SK-N-SH (cell line): ENCODE results near the gene CEP70. TPM values are rescaled to one million over a fixed set of nuclear protein-coding genes. Genes with fewer than 3 reads are reported as not detected.

Experiments used
- CTCF ChIA-PET: fragments of 300-600, 350-600 bp; formaldehyde crosslinking; extraction: SDS; loops from one replicate; lab custom pipeline; 2021; lab: Yijun Ruan, JAX
- POLR2A ChIA-PET: fragments of 350-600 bp; sonication (Branson Sonifier 250); formaldehyde crosslinking; extraction: SDS; loops from one replicate; lab custom pipeline; 2020; ENCODE audit warnings: antibody characterized with exemption, inconsistent platforms; lab: Yijun Ruan, JAX
- DNase-seq: peaks from one replicate; pipeline ENCODE4 v3.0.0; 2012
- H2AFZ ChIP-seq: fragments of 200-600 bp; sonication (generic); 2 replicates; pipeline ENCODE4 v1.8.1; 2016; ENCODE audit warnings: antibody characterized with exemption, mild to moderate bottlenecking, low read depth
- H3F3A ChIP-seq: fragments of 200-600 bp; sonication (generic); replicated peaks from 2 replicates; pipeline ENCODE3; 2016; ENCODE audit warnings: antibody characterized with exemption, mild to moderate bottlenecking; ENCODE audit not compliant: insufficient read depth
- H3K27ac ChIP-seq, 2 experiments: fragments of 200-500 bp in 1 of 2; fragments of 200-600 bp in 1 of 2; sonication (Bioruptor generic) in 1 of 2; sonication (generic), shearing (Covaris generic) in 1 of 2; 2 replicates each; pipeline versions ENCODE4 v1.5.1 to v1.6.1; 2014 to 2016; ENCODE audit warnings: low read depth in 2 of 2, inconsistent platforms in 1 of 2, low read length in 1 of 2, mild to moderate bottlenecking in 1 of 2, mixed read lengths in 1 of 2
- H3K27me3 ChIP-seq: fragments of 200-600 bp; sonication (generic), shearing (Covaris generic); 2 replicates; pipeline ENCODE4 v1.6.1; 2016; ENCODE audit warnings: mixed run types; ENCODE audit not compliant: insufficient read depth
- H3K36me3 ChIP-seq, 2 experiments: fragments of 200-500 bp in 1 of 2; fragments of 200-600 bp in 1 of 2; sonication (Bioruptor generic) in 1 of 2; sonication (generic) in 1 of 2; replicated peaks in 1 of 2; 2 replicates each; pipeline versions ENCODE3 to v1.5.1; 2014 to 2016; ENCODE audit warnings: low read length in 1 of 2, mild to moderate bottlenecking in 1 of 2; ENCODE audit not compliant: insufficient read depth in 2 of 2, control insufficient read depth in 1 of 2
- H3K4me1 ChIP-seq, 2 experiments: fragments of 200-500 bp in 1 of 2; fragments of 200-600 bp in 1 of 2; sonication (Bioruptor generic) in 1 of 2; sonication (generic), shearing (Covaris generic) in 1 of 2; 2 replicates each; pipeline versions ENCODE4 v1.5.1 to v1.6.1; 2014 to 2016; ENCODE audit warnings: low read depth in 1 of 2, low read length in 1 of 2, mixed run types in 1 of 2; ENCODE audit not compliant: insufficient read depth in 2 of 2, control insufficient read depth in 1 of 2
- H3K4me2 ChIP-seq: fragments of 200-600 bp; sonication (generic), shearing (Covaris generic); 2 replicates; pipeline ENCODE4 v1.6.1; 2017; ENCODE audit warnings: mixed run types
- H3K4me3 ChIP-seq, 2 experiments: fragments of 200-500 bp in 1 of 2; fragments of 200-600 bp in 1 of 2; sonication (Bioruptor generic) in 1 of 2; sonication (generic), shearing (Covaris generic) in 1 of 2; 2 replicates each; pipeline versions ENCODE4 v1.5.1 to v1.8.1; 2014 to 2016; ENCODE audit warnings: low read depth in 2 of 2, inconsistent platforms in 1 of 2, low read length in 1 of 2, mild to moderate bottlenecking in 1 of 2, mixed read lengths in 1 of 2, moderate library complexity in 1 of 2
- H3K79me2 ChIP-seq: fragments of 200-600 bp; sonication (generic); 2 replicates; pipeline ENCODE4 v1.8.1; 2017; ENCODE audit warnings: mild to moderate bottlenecking; ENCODE audit not compliant: insufficient read depth
- H3K9ac ChIP-seq: fragments of 200-600 bp; sonication (generic); 2 replicates; pipeline ENCODE4 v1.6.1; 2017; ENCODE audit warnings: mixed run types
- H3K9me2 ChIP-seq: fragments of 200-600 bp; sonication (generic); 2 replicates; pipeline ENCODE4 v1.6.1; 2017; ENCODE audit warnings: mixed run types
- H3K9me3 ChIP-seq: fragments of 200-600 bp; sonication (generic); 2 replicates; pipeline ENCODE4 v1.6.1; 2017; ENCODE audit warnings: mixed run types, mild to moderate bottlenecking, moderate library complexity
- H4K20me1 ChIP-seq: fragments of 200-600 bp; sonication (generic); 2 replicates; pipeline ENCODE4 v1.6.1; 2017; ENCODE audit warnings: mild to moderate bottlenecking, mixed run types; ENCODE audit not compliant: insufficient read depth
- ELF1 ChIP-seq: IDR thresholded peaks from 2 replicates; pipeline ENCODE4 v1.4.0; 2012
- EP300 ChIP-seq, 2 experiments: IDR thresholded peaks; 2 replicates each; pipeline versions ENCODE4 v1.4.0 to v1.6.1; 2012; ENCODE audit warnings: borderline replicate concordance in 1 of 2, low read depth in 1 of 2, low read length in 1 of 2
- EZH2phosphoT487 ChIP-seq: fragments of 200-600 bp; sonication (generic); IDR thresholded peaks from 2 replicates; pipeline ENCODE4 v1.6.1; 2017; ENCODE audit warnings: low read depth, mixed run types, mild to moderate bottlenecking, antibody characterized with exemption, moderate library complexity, borderline replicate concordance
- FOXJ3 ChIP-seq: sonication (generic); formaldehyde crosslinking; IDR thresholded peaks from 2 replicates; pipeline ENCODE4 v1.5.1; 2020; ENCODE audit warnings: mild to moderate bottlenecking, missing genetic modification reagents
- GATA2 ChIP-seq: sonication (generic); formaldehyde crosslinking; IDR thresholded peaks from 2 replicates; pipeline ENCODE4 v1.5.0; 2020; ENCODE audit warnings: mild to moderate bottlenecking, missing genetic modification reagents
- MAX ChIP-seq: IDR thresholded peaks from 2 replicates; pipeline ENCODE4 v1.4.0; 2012; ENCODE audit warnings: low read depth
- MEF2A ChIP-seq: IDR thresholded peaks from 2 replicates; pipeline ENCODE4 v1.4.0; 2012; ENCODE audit warnings: low read depth, borderline replicate concordance
- MXI1 ChIP-seq: IDR thresholded peaks from 2 replicates; pipeline ENCODE4 v1.6.1; 2012; ENCODE audit warnings: mild to moderate bottlenecking, low read depth, low read length, improper control_type of control experiment
- NFIC ChIP-seq: IDR thresholded peaks from 2 replicates; pipeline ENCODE4 v1.4.0; 2012; ENCODE audit warnings: borderline replicate concordance
- PBX3 ChIP-seq: IDR thresholded peaks from 2 replicates; pipeline ENCODE4; 2012
- REST ChIP-seq: IDR thresholded peaks from 2 replicates; pipeline ENCODE4 v1.6.1; 2012; ENCODE audit warnings: mild to moderate bottlenecking, low read depth, low read length, moderate library complexity
- RXRA ChIP-seq: IDR thresholded peaks from 2 replicates; pipeline ENCODE4 v1.4.0; 2012; ENCODE audit warnings: low read depth, mild to moderate bottlenecking, borderline replicate concordance
- SIN3A ChIP-seq: IDR thresholded peaks from 2 replicates; pipeline ENCODE4 v1.6.1; 2012; ENCODE audit warnings: low read depth, mild to moderate bottlenecking, low read length, moderate library complexity, borderline replicate concordance
- TAF1 ChIP-seq: IDR thresholded peaks from 2 replicates; pipeline ENCODE4 v1.6.1; 2012; ENCODE audit warnings: low read depth, mild to moderate bottlenecking, low read length, moderate library complexity, borderline replicate concordance
- TCF12 ChIP-seq: IDR thresholded peaks from 2 replicates; pipeline ENCODE4 v1.4.0; 2012
- TEAD4 ChIP-seq: IDR thresholded peaks from 2 replicates; pipeline ENCODE4 v1.4.0; 2012; ENCODE audit warnings: mild to moderate bottlenecking, borderline replicate concordance; ENCODE audit not compliant: insufficient read depth
- YY1 ChIP-seq: IDR thresholded peaks from 2 replicates; pipeline ENCODE4 v1.4.0; 2012; ENCODE audit warnings: low read depth, mild to moderate bottlenecking
- ZBTB33 ChIP-seq: IDR thresholded peaks from 2 replicates; pipeline ENCODE4 v1.4.0; 2012; ENCODE audit warnings: low read depth, borderline replicate concordance
- WGBS: methylation state at CpG from one replicate; pipeline ENCODE4 v1.1.6; 2017; ENCODE audit warnings: low lambda C conversion rate; 5-methylcytosine and 5-hydroxymethylcytosine counted together
- polyA plus RNA-seq, 3 experiments: library from polyadenylated mRNA; depleted of rRNA; stranded (reverse); fragments of >200 nt; gene quantifications; 2 replicates each; pipeline ENCODE4 v1.2.3, GENCODE V29; 2012

The CEP70 gene
- polyA plus RNA-seq, 1 of the 3 experiments (the other 2 are of a cell fraction) = 3.7 TPM

- POLR2A ChIA-PET = no interaction called here
- Histone ChIP-seq H3F3A (peaks cover 4% of the 10 kb centered on the region), H3K4me3 (no peak overlapping the region), H3K4me1 (peaks cover 0 to 5% of the 10 kb centered on the region in 2 experiments; a peak in 1 of 4 replicates), H3K27ac (no peak overlapping the region), H3K9ac (no peak overlapping the region), H3K9me3 (no peaks in the 10 kb centered on the region), H2AFZ (no peak overlapping the region), H3K36me3 (no peaks in the 10 kb centered on the region), H3K9me2 (no peaks in the 10 kb centered on the region), H3K79me2 (no peaks in the 10 kb centered on the region), H4K20me1 (no peaks in the 10 kb centered on the region), H3K27me3 (no peaks in the 10 kb centered on the region), H3K4me2 (no peak overlapping the region)
- TF ChIP-seq TCF12 = no peak
- no peak for TF ChIP-seq SIN3A
- no peak for TF ChIP-seq PBX3
- no peak for TF ChIP-seq ZBTB33
- TF ChIP-seq FOXJ3 (CRISPR knock-in tag) = no peak
- TF ChIP-seq MXI1 = no peak
- no peak for TF ChIP-seq MEF2A
- no peak for TF ChIP-seq GATA2 (CRISPR knock-in tag)
- no peak for TF ChIP-seq RXRA
- no peak for TF ChIP-seq NFIC
- TF ChIP-seq TEAD4 = no peak
- TF ChIP-seq ELF1 = no peak
- TF ChIP-seq REST = no peak
- no peak for TF ChIP-seq YY1
- no peak for TF ChIP-seq TAF1
- TF ChIP-seq MAX = no peak
- TF ChIP-seq EZH2phosphoT487 = no peak
- TF ChIP-seq EP300 (IDR thresholded peaks at IDR 0.05; ENCODE audit: borderline replicate concordance in 1 of 2, low read depth in 1 of 2, low read length in 1 of 2) = no peak
- WGBS = 90% methylated on average over 4 of the region's 5 CpGs
- CTCF ChIA-PET = interaction anchor here (0.8 to 1.2 kb wide), 3 partner anchors 8 to 447 kb away, joined by 3 to 4 read pairs (median 3); no protein-coding TSS in a partner anchor
- DNase-seq = no peak
These were observed 126.1 kb downstream of the CEP70 start for GRCh38 chr3:138467931-138468330.
